HG02884 (cell line): ENCODE data around the gene SWSAP1.
"Not testable (repeated sequence)": the region's sequence is repeated elsewhere in the genome, so short reads cannot be mapped to it uniquely, and the experiment has no call there.

Source experiments
- ATAC-seq: cut with Tn5 transposase; IDR thresholded peaks from one replicate; pipeline ENCODE4 v1.9.1; 2021; ENCODE audit warnings: mild to moderate bottlenecking, moderate library complexity; ENCODE audit not compliant: unreplicated experiment

Gene SWSAP1

DNA sequence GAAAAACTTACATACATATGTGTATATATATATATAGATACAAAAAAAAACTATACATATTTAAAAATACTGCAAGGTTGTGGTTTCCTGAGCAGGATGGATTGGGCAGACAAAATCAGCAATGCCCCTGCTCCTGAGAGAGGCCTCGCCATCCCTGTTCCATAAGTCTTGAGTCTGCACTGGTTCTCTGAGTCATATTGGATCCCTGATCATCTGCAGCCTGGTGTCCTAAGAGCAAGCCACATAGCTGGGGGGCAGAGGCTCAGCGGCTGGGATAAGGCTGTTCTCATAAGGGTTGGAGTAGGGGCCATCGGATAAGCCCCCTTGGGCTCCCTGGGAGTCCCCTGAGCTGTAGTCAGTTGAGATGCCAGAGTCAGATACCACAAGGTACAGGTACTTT lies 3.3 kb downstream of the SWSAP1 start:
- no peak for ATAC-seq

DNA sequence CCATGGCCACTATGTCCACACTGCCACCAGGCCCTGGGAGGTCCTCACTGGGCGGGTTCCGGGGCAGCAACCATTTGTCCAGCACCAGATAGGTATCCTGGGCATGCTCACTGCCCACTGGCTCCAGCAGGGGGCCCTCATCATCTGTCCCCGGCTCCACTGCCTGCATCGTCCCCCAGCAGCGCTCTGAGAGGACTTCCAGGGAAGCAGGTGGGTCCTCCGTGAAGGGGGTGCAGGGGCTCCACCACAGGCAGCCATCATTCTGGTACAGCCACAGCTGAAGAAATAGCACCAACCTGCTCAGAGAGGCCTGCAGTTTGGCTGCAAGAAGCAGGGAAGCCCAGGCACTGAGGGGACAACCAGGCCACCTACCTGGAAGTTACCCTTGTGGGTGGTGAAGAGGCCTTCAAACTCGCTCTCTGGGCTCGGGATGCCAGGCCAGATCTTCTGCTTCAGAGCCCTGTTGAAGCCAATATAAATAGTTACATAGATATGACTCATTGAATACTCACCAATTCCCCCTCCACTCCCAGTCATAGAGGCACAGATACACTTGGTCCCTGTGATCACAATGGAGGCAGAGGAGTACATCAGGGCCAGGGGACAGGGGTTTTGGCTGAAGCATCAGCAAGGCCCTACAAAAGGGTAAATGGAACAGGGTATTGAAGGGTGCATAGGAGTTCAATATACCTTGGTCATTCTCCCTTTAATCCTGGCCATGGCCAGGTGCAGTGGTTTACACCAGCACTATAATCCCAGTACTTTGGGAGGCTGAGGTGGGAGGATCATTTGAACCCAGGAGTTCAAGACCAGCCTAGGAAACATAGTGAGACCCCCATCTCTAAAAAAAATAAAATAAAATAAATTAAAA lies 4.1 kb downstream of the SWSAP1 start:
- ATAC-seq: no peak

DNA sequence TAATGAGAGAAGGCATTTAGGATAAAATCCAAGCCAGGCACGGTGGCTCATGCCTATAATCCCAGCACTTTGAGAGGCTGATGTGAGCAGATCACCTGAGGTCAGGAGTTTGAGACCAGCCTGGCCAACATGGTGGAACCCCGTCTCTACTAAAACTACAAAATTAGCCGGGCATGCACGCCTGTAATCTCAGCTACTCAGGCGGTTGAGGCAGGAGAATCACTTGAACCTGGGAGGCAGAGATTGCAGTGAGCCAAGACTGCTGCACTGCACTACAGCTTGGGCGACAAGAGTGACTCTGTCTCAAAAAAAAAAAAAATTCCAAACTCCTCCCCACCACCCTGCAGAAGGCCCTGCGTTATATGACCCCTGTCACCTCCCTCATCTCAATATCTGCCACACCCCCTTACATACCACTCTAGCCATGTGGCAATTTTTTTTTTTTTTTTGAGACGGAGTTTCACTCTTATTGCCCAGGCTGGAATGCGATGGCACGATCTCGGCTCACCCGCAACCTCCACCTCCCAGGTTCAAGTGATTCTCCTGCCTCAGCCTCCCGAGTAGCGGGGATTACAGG lies 4.9 kb downstream of the SWSAP1 start:
- ATAC-seq: not testable (repeated sequence)

DNA sequence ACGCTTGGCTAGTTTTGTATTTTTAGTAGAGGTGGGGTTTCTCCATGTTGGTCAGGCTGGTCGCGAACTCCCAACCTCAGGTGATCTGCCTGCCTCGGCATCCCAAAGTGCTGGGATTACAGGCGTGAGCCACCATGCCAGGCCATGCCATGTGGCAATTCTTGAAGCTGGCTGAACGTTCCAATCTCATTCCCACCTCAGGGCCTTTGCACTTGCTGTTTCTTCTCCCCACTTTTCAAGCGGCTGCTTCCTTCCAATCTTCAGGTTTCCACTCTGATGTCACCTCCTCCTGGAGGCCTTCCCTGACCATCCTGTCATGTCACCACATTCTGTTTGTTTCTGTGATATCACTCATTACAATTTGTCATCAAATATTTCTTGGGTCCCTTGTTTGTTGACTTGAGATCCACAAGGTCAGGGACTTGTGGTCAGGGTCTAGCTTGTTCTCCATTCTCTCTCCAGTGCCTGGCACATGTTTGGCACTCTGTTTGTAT lies 5.4 kb downstream of the SWSAP1 start:
- ATAC-seq: no peak

DNA sequence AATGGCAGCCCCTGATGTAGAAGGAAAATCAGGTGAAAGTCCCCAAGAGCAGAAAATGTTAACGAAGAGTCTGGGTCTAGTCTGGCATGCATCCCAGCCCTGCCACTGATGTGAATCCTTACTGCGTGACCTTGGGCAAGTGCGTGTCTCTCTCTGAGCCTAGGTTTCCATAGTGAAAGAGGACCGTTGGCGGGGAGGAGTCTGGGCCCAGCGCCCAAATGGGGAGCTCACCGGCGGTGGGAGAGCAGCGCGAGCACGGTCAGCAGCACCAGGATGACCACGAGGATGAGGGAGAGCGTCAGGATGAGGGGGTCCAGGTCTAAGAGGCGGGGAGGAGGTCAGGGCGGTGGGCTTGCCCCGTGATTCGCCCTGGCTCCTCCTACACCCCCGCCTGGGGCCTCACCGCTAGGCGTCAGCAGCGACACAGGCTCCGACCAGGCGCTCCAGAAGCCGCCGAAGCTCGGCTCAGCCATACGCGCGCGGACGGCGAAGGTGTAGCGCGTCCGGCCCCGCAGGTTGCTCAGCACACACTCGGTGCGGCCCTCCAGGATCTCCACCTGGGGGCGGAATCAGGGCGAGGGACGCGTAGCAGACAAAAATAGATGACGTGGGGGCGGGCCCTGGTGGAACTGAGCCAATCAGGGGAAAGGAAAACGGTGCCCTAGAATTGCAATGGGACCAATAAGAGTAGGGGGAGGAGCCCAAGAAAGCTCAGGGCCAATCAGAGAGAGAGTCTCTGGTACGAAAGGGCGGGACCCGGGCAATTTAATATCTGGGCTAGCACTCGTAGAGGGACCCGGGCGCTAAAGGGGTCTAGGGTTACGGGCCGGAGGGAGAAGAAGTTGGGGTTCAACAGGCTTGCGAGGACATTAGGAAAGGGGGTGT lies 6.4 kb downstream of the SWSAP1 start:
- peak; percentile 66 for ATAC-seq

DNA sequence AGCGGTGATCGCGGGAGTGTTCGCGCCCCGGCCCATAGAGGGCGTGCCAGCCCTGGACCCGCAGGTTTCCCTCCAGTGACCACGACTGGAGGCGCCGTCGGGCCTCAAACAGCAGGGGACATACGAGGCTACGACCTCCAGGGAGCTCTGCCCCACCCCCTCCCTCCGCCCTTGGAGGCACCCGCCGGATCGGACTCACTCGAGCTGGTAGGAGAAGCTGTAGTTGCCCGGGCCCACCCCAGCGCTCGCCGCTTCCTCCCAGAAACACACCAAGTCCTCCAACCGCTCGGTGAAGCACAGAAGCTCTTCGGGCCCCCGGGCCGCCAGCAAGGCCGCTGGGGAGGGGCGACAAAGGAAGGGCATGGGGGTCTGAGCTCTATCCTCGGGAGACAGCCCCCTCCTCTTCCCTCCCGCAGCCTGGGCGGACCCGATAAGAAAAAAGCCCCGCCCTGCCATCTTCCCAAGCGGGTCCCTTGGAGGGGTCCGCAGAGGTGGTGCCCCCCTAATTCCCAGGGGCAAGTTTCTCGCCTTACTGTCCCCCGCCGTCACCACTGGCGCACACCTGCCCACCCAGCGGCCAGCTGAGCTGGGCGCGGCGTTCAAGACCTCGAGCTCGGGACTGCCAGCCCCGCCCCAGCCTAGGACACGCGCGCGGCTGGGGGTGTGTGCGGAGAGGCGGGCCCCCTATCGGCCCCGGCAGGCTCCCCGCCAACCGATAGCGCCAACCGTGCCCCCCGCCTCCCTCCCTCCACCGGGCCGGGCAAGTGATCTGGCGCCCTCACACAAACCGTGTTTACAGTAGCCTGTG lies 8.6 kb downstream of the SWSAP1 start:
- ATAC-seq: no peak

DNA sequence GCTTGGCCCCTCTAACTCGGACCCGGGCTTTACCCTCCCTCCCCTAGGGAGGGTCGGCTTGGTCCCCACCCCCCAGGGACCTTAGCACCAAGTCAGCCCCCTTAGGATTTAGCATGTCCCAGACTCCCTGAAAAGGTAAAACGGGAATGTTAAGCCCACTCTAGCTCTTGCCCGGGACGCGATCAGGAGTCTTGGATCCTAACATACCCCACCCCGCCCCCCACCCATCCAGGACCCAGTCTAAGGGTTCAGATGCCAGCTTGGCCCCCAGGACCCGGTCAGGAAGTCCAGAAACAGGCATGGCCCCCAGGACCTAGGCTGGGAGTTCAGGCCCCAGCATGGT lies 9.2 kb downstream of the SWSAP1 start:
- no peak for ATAC-seq

DNA sequence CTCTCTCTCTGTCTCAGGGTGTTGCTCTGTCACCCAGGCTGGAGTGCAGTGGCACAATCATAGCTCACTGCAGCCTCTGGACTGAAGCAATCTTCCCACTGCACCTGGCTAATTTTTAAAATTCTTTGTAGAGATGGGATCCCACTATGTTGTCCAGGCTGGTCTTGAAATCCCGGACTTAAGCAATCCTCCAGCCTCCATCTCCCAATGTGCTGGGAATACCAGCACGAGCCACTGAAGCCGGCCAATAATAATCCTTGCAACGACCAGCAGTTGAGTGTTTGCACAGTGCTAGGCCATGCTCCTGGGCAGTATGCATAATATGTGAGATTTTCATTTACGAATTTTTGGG lies 10.3 kb downstream of the SWSAP1 start:
- ATAC-seq: no peak

DNA sequence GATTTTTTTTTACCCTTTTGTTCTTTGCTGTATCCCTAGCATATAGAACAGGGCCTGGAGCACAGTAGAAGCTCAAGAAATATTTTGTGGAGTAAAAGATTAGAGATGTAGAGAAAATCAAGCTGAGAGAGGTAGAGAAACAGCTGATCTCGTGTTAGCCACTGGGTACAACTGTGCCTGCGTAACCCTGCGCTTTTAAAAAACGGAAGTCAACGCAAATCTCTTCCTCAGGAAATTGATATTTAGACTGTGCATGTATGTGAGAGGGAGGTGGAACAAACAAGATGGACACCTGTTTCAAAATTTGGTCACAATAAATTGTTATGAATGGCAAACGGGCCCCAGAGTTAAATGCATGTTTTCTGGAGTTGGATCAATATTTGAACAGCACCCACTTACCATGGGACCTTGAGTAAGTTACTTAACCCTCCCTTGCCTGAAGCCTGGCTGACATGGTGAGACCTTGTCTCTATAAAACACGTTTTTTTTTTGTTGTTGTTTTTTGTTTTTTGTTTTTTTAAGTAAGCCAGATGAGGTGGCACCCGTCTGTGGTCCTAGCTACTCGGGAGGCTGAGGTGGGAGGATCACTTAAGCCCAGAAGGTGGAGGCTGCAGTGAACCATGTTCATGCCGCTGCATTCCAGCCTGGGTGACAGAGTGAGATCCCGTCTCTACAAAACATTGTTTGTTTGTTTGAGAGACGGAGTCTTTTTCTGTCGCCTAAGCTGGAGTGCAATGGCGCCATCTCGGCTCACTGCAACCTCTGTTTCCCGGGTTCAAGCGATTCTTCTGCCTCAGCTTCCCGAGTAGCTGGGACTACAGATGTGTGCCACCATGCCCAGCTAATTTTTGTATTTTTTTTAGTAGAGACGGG lies 12.9 kb downstream of the SWSAP1 start:
- ATAC-seq: no peak

DNA sequence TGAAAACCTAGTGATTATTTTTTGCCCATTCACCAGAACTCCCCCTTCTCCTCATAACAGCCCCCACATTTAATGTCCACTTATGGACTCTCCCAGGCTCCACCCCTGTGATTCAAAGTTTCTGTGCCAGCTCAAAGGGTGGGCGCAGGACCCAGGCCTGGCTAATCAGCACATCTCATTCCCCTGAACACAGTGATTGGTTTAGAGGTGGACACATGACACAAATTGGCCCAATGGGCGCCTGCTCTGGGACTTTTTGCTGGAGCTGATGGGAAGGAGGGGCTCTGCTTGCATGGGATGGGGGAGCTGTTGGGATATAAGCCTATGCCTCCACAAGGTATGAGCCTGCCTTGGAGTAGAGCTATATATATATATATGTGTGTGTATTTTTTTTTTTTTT lies 15.9 kb downstream of the SWSAP1 start:
- no peak for ATAC-seq

DNA sequence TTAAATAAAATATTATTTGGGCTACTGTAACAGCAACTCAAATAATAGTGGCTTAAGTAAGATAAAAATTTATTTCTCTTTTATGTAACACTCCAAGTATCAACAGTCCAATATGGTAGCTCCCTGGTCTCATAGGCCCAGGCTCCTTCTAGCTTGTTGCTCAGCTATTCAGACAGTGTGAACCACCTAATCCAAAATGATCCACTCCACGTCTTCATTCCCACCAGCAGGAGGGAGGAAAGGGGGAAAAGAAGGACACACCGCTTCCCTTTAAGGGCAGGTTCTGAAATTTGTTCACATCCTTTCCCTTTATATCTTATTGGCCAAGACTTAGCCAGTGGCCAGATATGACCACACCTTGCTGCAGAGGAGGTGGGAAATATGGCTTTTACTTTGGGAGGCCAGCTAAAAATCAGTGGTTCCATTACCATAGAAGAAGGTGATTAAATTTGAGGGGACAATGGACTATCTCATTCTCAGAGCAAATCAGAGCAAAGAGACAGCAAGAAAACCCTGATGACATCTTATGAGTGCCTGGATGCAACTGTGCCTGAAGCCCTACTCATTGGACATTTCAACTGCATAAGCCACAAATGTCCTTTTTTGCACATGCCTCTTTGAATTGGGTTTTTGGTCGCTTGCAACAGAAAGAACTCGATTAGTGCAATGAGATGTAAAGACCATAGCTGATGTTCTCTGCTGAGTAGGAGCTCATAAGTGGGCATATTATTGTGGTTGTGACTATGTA lies 16.6 kb downstream of the SWSAP1 start:
- no peak for ATAC-seq

DNA sequence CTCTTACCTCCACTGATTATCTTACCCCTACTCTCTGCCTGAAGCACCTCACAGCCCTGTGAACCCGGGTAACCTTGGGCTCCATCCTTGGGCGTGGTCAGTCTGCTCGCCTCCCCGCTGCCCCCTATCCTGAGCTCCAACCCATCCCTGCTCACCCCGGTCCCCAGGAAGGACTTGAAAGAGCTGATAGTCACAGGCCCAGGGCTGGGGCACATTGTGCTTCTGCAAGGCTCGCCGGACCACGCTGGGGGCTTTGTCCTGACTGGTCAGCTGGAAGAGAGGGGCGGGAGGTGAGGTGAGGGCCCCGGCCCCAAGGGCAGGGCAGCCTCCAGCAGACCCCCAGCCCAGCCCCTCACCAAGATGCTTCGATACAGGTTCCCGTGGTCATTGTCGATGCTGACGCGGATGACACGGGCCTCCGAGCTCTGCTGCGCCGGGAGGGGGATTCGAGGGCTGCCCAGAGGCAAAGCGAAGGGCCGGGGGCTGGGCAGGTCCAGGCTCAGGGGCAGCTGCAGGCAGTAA lies 22.7 kb downstream of the SWSAP1 start:
- no peak for ATAC-seq

DNA sequence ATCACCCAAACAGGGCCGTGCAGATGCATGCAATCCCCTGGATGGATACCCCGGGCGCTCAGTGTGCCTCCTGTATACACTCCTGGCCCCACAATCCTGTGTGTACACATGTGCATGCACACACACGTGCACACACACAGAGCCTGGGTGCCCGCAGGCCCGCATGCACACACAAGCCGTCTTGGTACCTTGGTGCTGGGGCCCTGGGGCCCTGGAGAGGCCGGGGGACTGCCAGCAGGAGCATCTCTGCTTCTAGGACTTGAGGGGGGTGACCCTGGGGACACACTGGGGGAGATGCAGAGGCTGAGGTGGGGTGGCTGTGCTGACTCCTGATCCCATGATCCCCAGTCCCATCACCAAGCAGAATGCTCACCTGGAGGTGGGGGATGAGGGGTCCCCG lies 25.2 kb downstream of the SWSAP1 start:
- no peak for ATAC-seq

DNA sequence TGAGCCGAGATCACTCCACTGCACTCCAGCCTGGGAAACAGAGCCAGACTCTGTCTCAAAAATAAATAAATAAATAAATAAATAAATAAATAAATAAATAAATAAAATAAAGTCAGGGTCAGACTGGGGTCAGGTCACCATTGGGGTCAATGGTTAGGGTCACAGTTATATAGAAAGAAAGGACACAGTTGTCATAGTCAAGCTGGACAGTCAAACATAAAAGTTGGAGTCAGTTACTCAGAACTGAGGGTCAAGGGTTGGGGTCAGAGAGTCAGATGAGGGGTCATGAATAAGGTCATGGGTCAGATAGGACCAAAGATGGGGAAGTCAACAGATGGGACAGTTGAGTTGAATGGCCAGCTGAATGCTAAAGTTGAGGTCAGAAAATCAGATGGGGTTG lies 26.3 kb downstream of the SWSAP1 start:
- ATAC-seq: no peak

DNA sequence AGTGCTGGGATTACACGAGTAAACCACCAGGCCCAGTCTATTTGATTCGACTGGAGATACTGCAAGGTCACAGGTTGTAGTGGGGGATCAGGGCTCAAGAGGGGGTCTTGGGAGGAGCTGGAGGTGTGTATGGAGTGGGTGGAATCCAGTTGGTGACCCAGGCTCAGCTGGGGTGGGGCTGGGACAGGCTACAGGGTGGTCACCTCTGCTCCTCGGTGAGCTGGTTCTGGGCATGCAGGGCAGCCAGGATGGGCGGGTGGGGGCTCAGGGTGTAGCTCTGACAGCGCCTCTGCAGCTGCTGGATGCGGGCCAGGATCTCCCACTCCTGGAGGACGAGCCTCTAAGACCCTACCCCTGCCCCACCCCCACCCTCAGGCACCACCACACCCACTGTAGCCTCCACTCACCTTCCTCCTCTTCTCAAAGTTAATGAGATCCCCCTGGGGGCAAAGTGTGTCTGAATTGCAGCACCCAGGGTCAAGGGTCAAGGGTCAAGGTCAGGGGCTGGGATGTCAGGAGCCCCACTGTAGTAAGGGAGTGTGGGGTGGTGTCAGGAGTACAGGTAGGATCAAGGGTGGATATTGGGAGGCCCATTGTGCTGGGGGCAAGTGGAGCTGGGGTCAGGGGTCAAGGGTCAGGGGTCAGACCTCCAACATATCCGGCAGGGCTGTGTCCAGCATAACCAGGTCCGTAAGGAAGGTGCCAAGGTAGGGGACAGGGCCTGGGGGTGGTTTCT lies 27.5 kb downstream of the SWSAP1 start:
- ATAC-seq: no peak

DNA sequence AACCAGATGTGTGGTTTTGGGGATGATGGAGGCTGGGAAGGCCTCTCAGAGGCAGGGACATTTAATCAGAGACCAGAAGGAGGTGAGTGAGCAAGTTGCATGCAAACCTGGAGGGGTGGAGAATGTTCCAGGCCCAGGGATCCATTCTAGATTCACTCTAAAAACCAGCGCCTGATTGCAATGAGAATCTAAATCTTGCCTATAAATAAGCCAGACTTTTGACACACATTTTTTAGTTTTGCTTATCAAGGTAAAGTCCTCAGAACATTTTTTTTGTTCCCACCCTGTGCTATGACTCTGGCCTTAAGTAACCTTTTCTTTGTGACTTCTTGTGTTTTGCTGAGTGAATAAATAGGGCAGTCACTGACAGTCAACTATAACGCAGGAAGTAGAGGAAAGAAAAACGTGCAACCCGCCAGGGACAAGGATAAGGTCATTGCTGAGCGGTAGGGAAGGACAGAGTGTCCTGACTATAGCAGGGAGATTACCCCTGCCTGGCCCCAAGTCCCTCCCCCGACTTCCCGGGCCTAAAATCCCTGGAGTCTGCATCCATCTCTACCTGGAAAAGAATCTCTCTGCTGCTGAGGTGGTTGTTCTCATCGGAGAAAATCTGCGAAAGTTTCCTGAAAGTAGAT lies 30.2 kb downstream of the SWSAP1 start:
- ATAC-seq: no peak

DNA sequence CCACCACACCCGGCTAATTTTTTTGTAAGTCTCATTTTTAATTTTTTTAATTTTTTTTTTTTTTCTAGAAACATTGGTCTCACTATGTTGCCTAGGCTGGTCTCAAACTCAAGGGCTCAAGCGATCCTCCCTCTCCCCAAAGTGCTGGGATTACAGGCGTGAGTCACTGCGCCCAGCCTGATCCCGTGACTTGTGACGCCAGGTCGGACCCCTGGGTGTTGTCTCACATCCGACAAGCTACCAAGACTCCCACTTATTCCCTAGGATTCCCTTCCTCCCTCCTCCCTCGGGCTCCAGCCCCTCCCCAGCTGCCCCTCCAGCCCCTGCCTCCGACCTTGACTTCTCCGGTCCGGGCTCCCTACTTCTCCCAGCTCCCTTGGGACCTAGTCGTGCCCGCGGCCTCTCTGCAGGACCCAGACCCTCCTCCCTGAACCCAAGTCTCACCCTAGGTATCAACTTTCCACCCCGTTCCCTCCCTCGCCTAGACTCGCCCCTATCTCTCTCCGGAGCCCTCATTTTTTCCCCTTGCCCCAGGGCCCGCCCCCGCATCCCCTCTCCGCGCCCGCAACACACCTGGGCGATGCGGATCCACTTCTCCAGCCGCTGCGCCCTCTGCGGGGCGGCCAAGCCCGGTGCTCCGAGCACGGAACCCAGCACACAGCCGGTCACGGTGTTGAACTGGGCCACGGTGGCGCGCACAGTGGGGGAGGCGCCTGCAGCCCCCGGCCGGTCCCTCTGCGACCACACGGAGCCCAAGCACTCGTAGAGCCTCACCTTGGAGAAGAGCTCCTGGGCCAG lies 31.6 kb downstream of the SWSAP1 start:
- no peak for ATAC-seq
